ENCODE data around the gene UQCR10. TPM values are rescaled to one million over a fixed set of nuclear protein-coding genes. Genes with fewer than 3 reads are reported as not detected.

Gene UQCR10
- total and polyA plus RNA-seq, 2 experiments from 2014 or later, result 78.0 to 535 TPM

- Mint-ChIP-seq H3K4me1 (peaks cover 23% of the 10 kb centered on the region), H3K4me3 (no peak overlapping the region), H3K27ac (no peak overlapping the region), H3K36me3 (ENCODE audit: low read depth) (peaks cover 3% of the 10 kb centered on the region; the same call in 1 of the 3 replicates), H3K9me3 (0 out of 3 replicates have a peak, but pooled peaks cover 2% of the 10 kb centered on the region), H3K27me3 (ENCODE audit: insufficient read depth, low read depth, poor library complexity) (peaks cover 7% of the 10 kb centered on the region)
- Histone ChIP-seq H4K20me1 (replicated peaks; ENCODE audit: insufficient read depth) (no peaks in the 10 kb centered on the region), H3K4me1 (ENCODE audit: insufficient read depth) (peaks cover 14% of the 10 kb centered on the region), H3K4me3 (no peak overlapping the region), H3K36me3 (ENCODE audit: insufficient read depth) (no peaks in the 10 kb centered on the region), H3K27me3 (ENCODE audit: insufficient read depth) (no peaks in the 10 kb centered on the region), H3K27ac (ENCODE audit: low read depth) (no peak overlapping the region), H3K79me2 (replicated peaks; ENCODE audit: insufficient read depth) (no peaks in the 10 kb centered on the region), H2AFZ (no peak overlapping the region), H3K9me2 (ENCODE audit: insufficient read depth) (no peaks in the 10 kb centered on the region), H3K4me2 (no peak overlapping the region), H3F3A (replicated peaks; ENCODE audit: low read depth) (no peaks in the 10 kb centered on the region)
- DNase-seq (ENCODE audit: low spot score) (no peak), ATAC-seq (no peak)
- TF ChIP-seq ZNF114 (CRISPR knock-in tag; IDR thresholded peaks at IDR 0.05) (no peak), JUNB (IDR thresholded peaks at IDR 0.05; ENCODE audit: unreplicated experiment) (no peak), NANOG (IDR thresholded peaks at IDR 0.05; ENCODE audit: borderline replicate concordance) (no peak), EZH2 (IDR thresholded peaks at IDR 0.05; ENCODE audit: low read depth, unreplicated experiment) (no peak), ZNF462 (CRISPR knock-in tag; IDR thresholded peaks at IDR 0.05) (no peak), ETS1 (IDR thresholded peaks at IDR 0.05) (no peak), POLR2AphosphoS5 (IDR thresholded peaks at IDR 0.05; ENCODE audit: low read depth) (no peak)
Observed at GRCh38 chr22:29738118-29738815, 28.9 kb upstream of the UQCR10 start.
